Measurements from ENCODE around the gene ITPR2.
A peak's percentile ranks its signal among the peaks of the same experiment; 100 is the strongest.
"Not testable (repeated sequence)": the region's sequence is repeated elsewhere in the genome, so short reads cannot be mapped to it uniquely, and the experiment has no call there.

ITPR2 gene

GRCh38 chr12:26697217-26697616 is 135.8 kb downstream of the ITPR2 start:
- DNase-seq = no peak

DNA sequence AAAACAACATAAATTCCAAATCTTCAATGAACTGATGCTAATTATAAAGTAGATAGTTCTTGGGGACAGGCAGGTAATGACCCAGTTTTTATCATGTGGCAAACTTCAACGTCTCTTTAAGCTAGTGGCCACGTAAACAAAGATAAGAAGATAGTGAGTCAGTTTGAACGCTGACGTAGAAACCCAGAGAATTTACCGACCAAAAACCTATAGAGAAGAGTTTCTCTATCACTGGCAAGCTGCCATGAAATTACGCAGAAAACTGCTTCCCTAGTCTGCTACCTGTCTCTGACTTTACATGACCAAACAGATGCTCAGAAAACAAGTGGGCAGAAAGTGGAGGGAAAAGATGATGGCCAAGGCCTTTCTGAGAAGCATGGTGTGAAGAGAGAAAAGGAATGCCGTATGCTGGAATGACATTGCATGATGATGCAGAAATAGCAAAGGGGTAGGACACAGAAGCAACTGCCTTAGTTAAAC is 136.3 kb downstream of the ITPR2 start:
- DNase-seq = no peak

- no peak for DNase-seq
Measured at GRCh38 chr12:26696048-26696612, 136.9 kb downstream of the ITPR2 start.

DNA sequence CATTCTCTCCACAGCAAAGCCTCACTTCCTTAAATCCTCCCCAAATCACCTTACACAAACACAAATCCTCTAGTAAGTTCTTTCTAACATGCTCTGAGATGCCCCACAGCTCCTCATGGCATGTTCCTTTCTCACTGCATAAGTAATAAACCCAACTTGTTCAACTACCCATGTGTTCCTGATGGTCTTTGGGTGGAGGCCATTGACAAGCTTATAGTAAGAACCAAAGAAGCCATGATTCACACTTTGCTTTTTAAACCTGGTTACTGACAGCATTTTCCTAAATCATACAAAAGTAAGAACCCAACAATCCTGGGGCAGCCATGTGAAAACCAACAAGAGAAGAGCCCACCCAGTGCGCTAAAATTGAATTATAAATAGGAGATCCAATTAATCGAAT is 138.6 kb downstream of the ITPR2 start:
- no peak for DNase-seq

DNA sequence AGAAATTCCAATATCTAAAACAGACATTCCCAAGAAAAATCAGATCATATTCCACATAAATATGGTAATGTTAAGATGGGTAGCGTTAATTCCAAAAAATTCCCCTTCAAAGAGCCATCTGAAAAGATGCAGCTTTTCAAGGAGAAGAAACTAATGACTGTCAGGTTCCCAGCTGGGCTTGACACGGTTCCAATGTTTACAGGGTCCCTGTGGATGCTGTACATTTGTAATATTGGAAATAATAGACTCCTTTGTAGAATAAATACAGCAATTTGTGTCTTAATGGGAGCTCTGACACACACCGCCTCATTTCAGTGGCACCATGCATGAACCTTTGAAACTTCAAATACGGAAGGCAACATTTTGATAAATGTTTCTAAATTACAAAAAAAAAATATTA is 140.6 kb downstream of the ITPR2 start:
- DNase-seq = peak; percentile 24

GRCh38 chr12:26691234-26691970 is 141.6 kb downstream of the ITPR2 start:
- peak; percentile 23 for DNase-seq

- DNase-seq = no peak
Measured at GRCh38 chr12:26690601-26691000, 142.4 kb downstream of the ITPR2 start.

GRCh38 chr12:26689281-26689841 is 143.6 kb downstream of the ITPR2 start:
- DNase-seq = no peak

DNA sequence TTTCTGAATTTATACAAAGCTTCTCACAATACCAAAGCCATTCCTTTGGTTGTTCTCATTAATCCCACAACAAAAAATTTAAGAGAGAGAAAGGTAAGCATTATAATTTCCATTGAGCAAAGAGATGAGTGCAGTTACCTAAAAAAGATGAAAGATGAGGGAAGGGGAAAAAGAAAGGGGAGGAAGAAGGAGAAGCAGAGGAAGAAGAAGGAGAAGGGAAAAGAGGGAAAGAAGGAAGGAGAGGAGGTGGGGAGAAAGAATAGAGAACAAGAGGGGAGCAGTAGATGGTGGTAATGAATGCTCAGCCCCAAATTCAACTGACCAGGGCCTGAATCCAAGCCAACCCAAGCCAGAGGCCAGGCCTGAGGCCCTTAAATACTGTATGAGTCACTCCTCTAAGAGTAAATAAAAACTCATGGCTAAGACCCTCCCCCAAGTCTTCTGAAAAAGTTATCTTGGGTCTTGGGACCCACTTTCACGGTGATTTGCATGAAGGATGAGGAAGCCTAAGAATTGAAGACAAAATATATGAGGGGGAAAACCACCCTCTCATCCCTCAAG is 144.6 kb downstream of the ITPR2 start:
- no peak for DNase-seq

DNA sequence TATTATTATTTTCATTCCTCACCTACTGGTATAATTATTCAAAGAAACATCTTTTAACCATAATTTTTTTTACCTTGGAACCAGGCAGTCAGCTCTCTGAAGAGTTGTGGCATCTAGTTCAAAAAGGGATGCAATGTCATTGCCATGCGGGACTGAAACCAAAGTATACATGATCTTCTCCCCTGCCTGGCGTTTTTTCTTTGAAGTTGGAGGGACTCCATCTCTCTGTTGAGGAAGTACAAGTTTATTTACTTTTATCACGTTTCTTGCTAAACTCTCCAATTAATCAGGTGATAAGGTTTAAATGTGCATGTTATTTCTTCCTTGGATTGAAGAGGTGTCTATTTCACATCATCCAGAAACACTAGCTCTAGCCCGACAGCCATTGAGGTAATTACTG is 146.6 kb downstream of the ITPR2 start:
- no peak for DNase-seq

- no peak for DNase-seq
Measured at GRCh38 chr12:26684101-26684500, 148.9 kb downstream of the ITPR2 start.

DNA sequence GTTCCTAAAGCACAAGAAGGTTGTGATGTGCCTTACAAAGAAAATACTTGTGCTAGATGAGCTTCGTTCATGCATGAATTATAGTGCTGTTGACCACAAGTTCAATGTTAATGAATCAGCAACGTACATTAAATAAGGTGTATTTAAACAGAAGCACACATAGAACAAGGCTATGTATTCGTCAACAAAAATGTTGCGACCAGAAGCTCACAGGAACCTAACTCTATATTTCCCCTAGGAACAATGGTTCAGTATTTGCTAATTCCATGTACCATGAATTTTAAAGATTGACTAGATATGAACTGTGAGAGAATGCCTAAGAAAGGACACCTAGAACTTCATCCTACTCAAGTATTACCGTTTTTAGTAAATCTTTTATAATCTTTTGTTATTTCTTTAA is 149.6 kb downstream of the ITPR2 start:
- DNase-seq = no peak

- DNase-seq = peak; percentile 34
Measured at GRCh38 chr12:26680727-26681455, 152.1 kb downstream of the ITPR2 start.

GRCh38 chr12:26678697-26679660 is 154.0 kb downstream of the ITPR2 start:
- DNase-seq = no peak

DNA sequence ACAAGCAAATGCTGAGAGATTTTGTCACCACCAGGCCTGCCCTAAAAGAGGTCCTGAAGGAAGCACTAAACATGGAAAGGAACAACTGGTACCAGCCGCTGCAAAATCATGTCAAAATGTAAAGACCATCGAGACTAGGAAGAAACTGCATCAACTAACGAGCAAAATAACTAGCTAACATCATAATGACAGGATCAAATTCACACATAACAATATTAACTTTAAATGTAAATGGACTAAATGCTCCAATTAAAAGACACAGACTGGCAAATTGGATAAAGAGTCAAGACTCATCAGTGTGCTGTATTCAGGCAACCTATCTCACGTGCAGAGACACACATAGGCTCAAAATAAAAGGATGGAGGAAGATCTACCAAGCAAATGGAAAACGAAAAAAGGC is 161.5 kb downstream of the ITPR2 start:
- not testable (repeated sequence) for DNase-seq

- no peak for DNase-seq
Measured at GRCh38 chr12:26668847-26669246, 164.1 kb downstream of the ITPR2 start.

- DNase-seq = no peak
Measured at GRCh38 chr12:26668230-26668629, 164.8 kb downstream of the ITPR2 start.

DNA sequence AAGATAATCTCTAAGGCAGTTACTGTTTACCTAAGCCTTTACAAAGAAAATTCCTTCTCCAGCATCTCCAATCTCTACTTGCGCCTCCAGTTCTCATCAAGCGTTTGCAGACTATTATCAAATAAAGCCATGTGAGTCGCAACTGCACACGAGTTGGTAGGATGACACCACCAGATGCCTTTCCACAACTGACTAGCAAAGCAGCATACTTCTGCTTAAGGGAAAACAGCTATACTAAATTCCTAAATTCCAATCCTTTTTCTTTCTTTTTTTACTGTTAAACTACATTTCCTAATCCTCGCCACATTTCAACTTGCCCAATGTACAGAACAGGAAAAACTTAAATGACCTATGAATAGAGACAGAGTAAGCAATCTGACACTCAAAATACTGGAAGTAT is 166.7 kb downstream of the ITPR2 start:
- no peak for DNase-seq

DNA sequence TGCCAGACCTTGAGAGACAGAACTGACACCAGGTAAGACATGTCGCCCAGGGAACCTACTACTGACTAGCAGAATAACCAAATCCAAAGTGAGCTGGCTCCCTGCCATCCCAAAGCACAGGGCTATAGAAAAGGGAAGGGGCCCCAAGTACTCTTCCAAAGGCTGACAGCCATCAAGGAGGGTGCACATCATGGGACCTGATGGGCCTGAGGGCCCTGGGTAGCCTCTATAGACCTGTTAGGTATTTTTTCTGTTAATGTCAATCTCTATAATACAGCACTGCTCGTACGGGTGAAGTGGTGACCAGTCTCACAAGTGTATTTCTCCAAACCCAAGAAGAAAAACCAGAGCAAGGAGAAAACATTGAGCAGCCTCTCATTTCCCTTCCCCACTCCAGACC is 171.6 kb downstream of the ITPR2 start:
- DNase-seq = no peak

DNA sequence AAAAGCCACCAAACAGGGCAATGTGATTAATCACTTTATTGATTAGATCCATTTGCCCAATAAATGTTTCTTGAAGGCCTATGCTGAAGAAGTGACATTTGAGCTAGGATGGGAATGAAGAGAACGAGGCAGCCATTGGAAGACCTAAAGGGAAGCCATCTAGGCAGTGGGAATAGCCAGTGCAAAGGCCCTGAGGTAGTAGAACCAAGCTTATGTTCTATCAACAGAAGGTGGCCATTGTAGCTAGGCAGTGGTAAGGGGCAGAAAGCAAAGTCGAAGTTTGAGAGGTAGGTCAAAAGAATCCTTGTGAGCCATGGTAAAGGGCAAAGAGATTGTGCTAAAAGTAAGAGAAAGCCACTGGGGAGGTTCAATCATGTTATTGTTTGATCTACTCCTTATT is 173.1 kb downstream of the ITPR2 start:
- no peak for DNase-seq

DNA sequence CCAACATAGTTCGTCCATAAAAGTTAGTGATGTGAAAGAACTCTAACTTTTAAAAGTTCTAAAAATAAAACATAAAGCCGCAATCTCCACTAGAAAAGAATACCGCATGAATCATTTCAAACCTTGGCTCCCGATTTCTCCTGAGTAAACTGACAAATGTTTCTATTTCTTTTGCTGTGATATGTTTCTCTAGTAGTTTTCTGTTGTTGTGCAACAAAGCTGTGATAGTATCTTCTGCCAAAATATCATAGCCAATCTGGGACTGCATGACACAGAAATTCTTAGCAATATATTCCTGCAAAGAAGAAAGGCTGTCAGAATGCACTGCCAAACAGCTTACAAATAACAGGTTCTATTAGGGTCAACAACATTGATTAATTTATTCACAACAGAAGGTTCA is 174.0 kb downstream of the ITPR2 start:
- no peak for DNase-seq

DNA sequence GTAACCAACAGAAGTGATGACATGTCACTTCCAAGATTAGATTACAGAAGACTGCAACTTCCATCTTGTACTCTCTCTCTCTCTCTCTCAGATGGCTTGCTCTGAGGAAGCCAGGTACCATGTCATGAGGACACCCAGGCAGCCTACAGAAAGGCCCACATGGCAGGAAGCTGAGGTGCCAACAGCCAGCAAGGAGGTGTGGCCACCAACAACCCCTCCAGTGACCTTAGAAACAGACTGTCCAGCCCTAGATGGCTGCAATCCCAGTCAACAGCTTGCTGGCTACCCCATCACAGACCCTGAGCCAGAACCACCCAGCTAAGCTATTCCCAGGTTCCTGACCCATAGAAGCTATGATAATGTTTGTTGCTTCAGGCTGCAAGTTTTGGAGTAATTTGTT is 178.4 kb downstream of the ITPR2 start:
- DNase-seq = no peak

Measured in NCI-H2171 treated with DMSO at 0.1 percent for 48 hours (cell line).